Erythroblast (primary cell): Measurements from ENCODE around the gene ARFIP2.

ENCODE experiments used
- GATA1 ChIP-seq: IDR thresholded peaks from 2 replicates; pipeline ENCODE4 v1.6.1; 2011; ENCODE audit warnings: low read depth, mild to moderate bottlenecking, control low read depth, low read length, moderate library complexity
- POLR2A ChIP-seq: IDR thresholded peaks from 2 replicates; pipeline ENCODE4 v1.6.1; 2011; ENCODE audit warnings: mild to moderate bottlenecking, low read length

- TF ChIP-seq POLR2A = no peak
- no peak for TF ChIP-seq GATA1
Measured at GRCh38 chr11:6520265-6520664, 39.1 kb upstream of the ARFIP2 start.
